HG02973 (cell line): ENCODE data around the gene ATL1.
A peak's percentile ranks its signal among the peaks of the same experiment; 100 is the strongest.
"Not testable (repeated sequence)": the region's sequence is repeated elsewhere in the genome, so short reads cannot be mapped to it uniquely, and the experiment has no call there.

Experiments
- ATAC-seq: cut with Tn5 transposase; IDR thresholded peaks from one replicate; pipeline ENCODE4 v1.9.1; 2021; ENCODE audit warnings: moderate library complexity; ENCODE audit not compliant: unreplicated experiment

The ATL1 gene

DNA sequence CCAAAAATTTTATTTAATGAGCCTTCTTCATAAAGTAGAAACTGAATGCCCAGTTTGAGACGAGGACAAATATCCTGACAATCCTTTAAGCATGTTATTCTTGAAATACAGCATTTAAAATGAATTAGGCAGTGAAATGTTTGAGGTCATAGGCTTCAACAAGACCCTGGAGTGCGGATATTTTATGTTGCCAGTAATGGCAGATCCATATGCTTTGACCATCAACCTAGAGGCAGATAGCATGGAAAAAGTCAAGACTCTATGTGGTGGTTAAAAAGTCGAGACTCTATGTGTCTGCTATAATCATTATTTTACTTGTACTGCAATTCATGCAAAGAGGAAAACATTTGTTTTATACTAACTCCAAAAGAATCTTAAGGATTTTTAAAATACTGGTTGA lies 25.5 kb upstream of the ATL1 start:
- ATAC-seq, result no peak

GRCh38 chr14:50534997-50535396 lies 24.9 kb upstream of the ATL1 start:
- ATAC-seq, result no peak

- ATAC-seq, result not testable (repeated sequence)
Measured at GRCh38 chr14:50538034-50538433, 21.9 kb upstream of the ATL1 start.

- ATAC-seq, result no peak
Measured at GRCh38 chr14:50539051-50539450, 20.9 kb upstream of the ATL1 start.

GRCh38 chr14:50541159-50541567 lies 18.8 kb upstream of the ATL1 start:
- no peak for ATAC-seq

DNA sequence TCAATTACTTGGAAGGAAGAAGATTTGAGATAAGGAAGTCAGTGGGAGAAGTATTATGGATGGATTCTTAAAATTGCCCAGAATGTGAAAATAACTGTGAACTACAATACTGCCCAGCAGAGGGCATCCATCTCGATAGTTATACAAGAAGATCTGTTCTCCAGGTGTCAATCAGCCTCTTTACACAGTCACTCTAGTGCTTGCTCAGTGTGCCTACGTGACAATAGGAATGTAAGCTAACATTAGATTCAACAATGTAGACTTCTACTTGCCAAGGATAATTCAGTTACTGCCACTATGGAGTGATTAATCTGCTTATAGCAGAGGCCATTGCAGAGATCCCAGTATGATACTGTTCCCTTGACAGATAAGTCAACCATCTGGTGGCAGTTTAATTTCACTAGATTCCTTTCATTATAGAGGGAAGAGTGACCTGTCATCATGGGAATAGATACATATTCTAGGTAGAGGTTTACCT lies 17.0 kb upstream of the ATL1 start:
- ATAC-seq, result peak; percentile 48

DNA sequence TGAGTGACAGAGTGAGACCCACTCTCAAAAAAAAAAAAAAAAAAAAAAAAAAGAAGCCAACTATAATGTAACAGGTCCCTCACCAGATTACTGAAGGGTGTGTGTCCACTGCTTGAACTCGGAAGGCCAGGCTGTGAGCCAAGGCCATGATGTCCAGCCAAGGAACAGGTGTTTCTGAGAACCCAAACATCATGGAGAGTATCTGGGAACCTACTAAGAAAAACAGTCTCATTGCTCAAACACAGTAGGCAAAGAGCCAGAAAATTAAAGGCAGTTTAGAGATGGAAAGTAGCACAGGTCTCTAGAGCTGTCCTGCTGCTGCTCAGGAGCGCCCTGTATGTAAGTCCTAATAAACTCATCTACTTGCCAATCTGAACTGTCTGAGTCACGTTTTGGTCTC lies 15.0 kb upstream of the ATL1 start:
- no peak for ATAC-seq

- ATAC-seq, result no peak
Measured at GRCh38 chr14:50545618-50546017, 14.3 kb upstream of the ATL1 start.

DNA sequence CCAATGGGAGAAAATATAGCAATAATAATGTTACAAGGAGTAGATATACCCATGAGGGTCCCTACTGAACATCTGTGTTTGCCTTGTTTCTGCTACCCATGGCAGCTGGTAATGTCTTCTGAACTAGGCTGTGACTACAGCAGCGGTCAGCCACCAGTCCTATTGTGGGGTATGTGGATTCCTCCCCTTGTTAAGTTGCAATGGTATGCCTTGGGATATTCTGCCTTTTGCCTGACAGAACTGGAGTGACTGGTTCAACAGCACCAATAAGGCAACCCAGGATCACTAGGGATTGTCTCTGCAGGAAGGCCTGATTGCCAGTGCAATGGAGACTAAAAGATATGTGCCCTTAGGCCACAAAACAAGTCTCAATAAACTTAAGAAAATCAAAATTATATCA lies 9.7 kb upstream of the ATL1 start:
- no peak for ATAC-seq

DNA sequence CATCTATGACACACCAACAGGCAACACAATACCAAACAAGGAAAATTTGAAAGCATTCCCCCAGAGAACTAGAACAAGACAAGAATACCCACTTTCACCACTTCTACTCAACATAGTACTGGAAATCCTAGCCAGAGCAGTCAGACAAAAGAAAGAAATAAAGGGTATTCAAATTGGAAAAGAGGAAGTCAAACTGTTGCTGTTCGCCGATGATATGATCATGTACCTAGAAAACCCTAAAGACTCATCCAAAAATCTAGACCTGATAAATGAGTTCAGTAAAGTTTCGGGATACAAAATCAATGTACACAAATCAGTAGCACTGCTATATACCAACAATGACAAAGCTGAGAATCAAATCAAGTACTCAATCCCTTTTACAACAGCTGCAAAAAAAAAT lies 8.1 kb upstream of the ATL1 start:
- ATAC-seq, result no peak

- not testable (repeated sequence) for ATAC-seq
Measured at GRCh38 chr14:50552796-50553195, 7.1 kb upstream of the ATL1 start.

GRCh38 chr14:50560931-50561285 lies 963 bp downstream of the ATL1 start:
- ATAC-seq, result no peak

- ATAC-seq, result no peak
Measured at GRCh38 chr14:50562841-50563240, 2.9 kb downstream of the ATL1 start.

DNA sequence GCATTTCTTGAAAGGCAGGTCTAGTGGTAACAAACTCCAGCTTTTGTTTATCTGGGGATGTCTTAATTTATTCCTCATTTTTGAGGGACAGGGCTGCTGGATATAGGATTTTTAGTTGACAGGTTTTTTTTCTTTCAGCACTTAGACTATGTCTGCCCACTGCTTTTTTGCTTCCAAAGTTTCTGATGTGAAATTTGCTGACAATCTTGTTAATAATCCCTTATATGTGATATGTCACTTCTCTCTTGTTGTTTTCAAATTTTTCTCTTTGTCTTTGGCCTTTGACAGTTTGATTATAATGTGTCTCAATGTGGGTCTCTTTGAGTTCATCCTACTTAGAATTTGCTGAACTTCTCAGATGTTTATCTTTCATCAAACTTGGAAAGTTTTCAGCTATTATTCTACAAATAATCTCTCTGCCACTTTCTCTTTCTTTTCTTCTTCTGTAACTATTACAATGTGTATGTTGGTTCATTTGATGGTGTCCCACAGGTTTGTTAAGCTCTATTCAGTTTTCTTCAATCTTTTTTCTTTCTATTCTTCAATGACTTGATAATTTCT lies 9.8 kb downstream of the ATL1 start:
- ATAC-seq, result no peak

DNA sequence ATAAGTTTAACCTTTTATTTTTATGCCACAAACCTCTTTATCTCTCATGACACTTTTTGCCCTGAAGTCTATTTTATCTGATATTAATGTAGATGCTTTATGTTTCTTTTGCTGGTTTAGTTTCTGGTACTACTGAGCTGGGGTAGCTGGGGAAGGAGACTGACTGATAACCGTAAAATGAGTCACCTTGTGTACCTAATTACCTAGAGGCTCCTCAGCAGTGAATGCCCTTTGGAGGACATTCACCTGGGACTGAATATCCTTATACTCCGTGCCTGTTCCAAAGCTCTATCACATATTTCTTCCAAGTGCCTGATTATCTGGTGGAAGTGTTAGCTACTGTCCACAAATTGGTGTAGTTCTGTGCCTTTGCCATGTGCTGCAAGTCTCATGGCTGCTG lies 13.9 kb downstream of the ATL1 start:
- ATAC-seq, result no peak

GRCh38 chr14:50575769-50576168 lies 15.8 kb downstream of the ATL1 start:
- ATAC-seq, result no peak

- ATAC-seq, result no peak
Measured at GRCh38 chr14:50577982-50578381, 18.0 kb downstream of the ATL1 start.

- ATAC-seq, result no peak
Measured at GRCh38 chr14:50578433-50578832, 18.5 kb downstream of the ATL1 start.

DNA sequence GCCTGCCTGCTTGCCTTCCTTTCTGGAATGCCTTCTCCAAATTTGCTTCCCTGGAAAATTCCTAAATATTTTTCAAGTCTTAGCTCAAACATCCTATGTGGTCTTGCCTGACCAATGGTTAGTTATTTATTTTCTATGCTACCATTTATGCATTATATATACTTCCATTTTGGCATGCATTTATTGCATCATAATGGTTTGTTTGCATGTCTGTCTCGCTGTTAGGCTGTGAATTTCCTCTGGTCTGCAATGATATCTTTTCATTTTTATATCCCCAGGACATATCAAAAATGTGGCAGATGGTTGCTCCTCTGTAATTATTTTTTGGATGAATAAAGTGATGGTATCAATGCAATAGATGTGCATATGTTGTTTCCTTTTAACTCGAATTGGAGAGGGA lies 30.5 kb downstream of the ATL1 start:
- ATAC-seq, result no peak

- ATAC-seq, result no peak
Measured at GRCh38 chr14:50594577-50595316, 34.8 kb downstream of the ATL1 start.

- no peak for ATAC-seq
Measured at GRCh38 chr14:50598765-50599164, 38.8 kb downstream of the ATL1 start.

- no peak for ATAC-seq
Measured at GRCh38 chr14:50599700-50600444, 39.9 kb downstream of the ATL1 start.
